ENCODE measurements around the gene CHRNE.

CHRNE gene
- total RNA-seq: 1.1 to 7.7 reads per million in 2 donors

DNA sequence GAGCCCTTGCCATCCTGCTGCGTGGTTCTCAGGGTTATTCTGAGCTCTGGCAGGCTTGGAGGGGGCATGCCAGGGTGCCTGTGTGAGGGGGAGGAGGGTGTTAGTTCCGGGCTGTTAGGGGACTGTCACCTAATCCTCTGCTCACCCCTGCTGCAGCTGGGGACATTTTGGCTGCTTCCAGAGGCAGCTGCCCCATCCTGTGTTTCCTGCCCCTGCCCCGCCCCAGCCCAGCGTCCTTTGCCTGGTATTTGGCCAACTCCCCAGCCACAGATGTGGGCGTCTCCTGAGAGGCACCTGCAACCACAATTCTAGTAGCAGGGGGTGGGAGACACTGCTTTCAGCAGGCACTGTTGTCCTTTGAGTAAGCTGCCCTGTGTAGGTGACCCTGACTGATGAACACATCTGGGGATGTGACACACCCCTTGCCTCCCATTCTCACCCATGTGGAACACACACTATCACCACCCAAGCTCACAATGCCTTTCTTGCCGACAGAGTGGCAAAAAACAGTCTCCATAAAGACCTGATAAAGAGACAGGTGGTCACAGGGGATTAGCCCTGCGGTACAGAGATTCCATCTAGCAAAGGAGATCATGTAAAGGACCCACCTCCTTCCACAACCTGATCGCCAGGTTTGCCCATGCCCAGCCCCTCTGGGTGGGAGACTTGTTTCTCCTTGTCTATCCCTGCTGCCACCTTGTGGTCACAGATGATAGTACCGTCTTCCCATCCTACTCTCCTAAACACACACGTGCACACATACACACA is at the start of gene CHRNE:
TSS of gene CHRNE (minus strand) at position 48 of the 768 bp plus-strand sequence. CDS start at position 13, 35 bp downstream.
- DNase-seq: peak; percentile 68

DNA sequence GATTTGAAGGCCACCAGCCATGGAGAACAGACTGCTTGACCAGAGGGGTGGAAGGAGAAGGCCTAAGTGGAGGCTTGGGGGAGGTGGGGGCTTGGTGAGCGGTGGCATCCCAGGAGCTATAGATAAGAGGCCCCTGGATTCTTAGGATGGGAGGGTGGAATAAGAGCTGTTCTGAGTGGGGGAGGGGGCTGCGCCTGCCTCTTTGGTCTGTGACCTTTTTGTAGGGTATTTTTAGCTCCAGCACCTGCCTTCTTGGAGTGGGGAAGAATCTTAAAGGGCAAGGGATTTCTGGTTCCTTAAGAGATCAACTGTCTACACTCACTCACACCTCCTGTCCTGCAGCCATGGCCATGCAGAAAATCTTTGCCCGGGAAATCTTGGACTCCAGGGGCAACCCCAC is 48.6 kb upstream of the CHRNE start:
- DNase-seq: no peak

DNA sequence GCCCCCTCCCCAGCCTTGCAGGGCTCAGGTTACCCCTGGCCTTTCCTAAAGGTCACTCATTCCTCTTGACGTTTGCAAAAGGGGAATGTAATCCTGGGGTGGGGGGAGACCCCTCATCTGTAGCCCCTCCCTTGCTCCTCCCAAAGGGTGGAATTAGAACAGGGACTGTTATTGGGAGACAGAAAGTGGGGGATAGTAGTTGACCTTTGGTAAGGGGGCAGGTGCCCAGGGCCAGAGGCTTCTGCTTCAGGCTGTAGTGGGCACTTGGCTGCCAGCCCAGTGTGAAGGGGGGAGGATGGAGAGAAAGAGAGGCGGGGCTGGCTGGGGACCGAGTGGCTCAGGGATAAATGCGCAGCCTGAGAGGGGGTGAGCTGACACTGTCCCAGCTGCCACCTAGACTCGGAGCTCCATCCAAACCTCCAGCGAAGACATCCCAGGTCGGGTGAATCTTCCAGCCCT is 47.9 kb upstream of the CHRNE start, which contains the start of gene ENO3:
TSS of gene ENO3 (plus strand) at position 374 of the 459 bp plus-strand sequence. CDS start 711 bp downstream, outside the sequence.
- no peak for DNase-seq

DNA sequence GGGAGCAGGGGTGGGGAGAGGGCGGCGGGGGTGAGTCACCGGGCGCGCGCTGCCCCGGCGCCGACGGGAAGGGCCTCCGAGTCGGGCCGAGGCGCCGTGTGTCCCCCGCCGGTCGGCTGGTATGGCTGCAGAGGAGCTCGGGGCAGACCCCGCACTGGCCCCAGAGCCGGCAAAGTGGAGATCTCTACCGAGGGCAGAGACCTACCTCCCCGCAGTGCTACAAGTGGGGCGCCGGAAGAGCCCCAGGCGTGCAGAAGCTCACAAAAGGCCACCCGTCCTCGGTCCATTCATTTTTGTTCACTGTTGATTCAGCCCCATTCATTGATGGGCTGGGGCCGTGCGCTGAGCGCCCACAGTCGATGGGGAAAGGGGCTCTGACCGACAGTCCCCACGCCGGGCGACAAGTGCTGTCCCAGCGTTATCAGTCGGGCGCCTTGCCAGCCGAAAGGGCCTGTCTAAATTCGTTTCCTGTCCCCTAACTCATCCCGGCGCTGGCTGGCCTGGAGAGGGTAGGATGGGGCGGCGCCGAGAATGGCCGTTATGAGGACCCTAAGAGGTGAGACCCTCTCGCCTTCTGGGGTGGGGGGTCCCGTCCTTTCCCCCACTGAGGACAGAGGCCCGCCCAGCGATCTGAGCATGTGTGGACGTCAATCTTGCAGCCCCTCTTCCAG is 47.3 kb upstream of the CHRNE start:
- DNase-seq: no peak

DNA sequence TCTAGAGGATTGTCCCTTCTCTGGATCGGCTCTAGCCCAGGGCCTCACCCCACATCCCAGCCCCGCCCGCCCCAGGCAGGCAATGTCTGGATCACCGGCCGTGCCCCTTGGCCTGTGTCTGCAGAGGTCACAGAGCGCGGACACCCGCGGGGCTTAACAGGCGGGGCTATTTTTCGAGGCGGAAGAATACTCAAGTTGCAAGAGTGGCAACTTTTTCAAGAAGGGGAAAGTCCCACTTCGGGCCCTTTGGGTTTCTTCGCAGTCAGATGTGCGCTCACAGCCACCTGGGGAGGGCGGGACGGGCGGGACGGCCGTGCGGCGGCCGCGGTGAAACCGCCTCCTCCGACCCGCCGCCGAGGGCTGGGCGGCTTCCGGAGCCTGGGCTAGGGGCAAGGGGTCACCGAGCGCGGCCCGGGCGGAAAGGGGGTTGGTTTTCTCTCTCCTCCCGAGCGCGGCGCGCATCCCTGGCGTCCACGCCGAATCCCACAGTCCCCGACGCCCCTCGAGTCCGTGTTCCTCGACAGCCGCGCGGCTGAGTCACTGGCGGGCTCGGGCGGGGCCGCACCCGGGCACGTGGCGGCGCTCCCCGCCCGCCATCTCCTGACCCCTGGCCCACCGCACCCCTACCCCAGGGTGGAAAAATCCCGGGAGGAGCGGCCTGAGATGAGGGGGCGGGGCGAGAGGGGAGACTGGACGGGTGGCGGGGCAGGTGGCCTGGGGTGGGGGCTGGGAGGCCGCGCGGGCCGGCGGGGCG is 46.6 kb upstream of the CHRNE start:
- peak; percentile 64 for DNase-seq

DNA sequence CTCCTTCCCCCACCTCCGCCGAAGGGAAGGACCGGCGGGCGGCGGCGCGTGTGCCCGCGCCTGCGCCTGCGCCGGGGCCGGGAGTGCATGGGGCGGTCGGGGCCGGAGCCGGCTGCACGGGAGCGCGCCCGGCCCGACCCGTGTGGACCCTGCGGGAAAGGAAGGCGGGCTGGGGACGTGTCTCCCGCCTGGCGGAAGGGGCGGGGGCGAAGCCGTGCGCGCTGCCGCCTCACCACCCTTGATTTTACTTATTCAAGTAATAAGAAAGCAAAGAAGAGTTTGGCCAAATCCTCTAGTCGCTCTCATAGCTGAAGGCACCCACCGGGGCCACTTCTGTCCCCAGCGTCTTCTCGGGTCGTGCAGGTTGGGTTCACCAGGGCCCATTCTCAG is 46.0 kb upstream of the CHRNE start:
- DNase-seq: peak; percentile 49

DNA sequence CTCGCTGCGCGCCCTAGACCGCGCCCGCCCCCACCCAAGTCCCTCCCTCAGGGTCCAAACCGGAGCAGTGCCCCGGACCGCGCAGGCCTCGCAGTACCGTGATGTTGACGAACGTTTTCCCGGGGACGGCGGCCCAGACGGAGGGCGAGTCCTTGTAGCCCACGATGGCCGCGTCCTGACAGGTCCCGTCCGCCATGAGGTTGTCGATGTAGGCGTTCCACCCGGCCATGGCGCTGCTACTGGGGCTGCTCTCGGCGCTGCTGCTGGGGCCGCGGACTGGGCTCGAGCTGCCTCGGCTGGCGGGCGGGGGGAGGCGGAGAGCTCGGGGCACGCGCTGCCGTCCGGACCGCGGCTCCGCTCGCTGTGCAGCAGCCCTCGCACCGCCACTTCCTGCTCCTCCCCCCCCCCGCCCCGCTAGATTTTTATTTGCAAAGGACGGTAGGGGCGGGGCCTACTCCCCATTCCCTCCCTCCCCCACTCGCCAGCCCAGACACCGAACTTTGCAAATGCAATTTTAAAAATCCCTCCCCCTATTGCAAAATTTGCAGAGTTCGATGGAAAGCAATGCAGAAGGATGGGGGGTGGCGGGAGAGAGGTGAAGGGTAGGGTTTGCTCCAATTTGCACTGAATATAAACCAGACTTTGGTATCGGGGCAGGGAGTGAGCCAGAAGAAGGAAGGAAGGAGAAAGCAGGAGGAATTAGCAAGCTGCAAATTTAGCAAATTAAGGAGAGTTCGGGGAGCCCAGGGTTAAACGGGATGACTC is 45.5 kb upstream of the CHRNE start, which contains the start of gene PFN1:
TSS of gene PFN1 (minus strand) at position 365 of the 765 bp plus-strand sequence. CDS start at position 229, 136 bp downstream.
- peak; percentile 82 for DNase-seq

DNA sequence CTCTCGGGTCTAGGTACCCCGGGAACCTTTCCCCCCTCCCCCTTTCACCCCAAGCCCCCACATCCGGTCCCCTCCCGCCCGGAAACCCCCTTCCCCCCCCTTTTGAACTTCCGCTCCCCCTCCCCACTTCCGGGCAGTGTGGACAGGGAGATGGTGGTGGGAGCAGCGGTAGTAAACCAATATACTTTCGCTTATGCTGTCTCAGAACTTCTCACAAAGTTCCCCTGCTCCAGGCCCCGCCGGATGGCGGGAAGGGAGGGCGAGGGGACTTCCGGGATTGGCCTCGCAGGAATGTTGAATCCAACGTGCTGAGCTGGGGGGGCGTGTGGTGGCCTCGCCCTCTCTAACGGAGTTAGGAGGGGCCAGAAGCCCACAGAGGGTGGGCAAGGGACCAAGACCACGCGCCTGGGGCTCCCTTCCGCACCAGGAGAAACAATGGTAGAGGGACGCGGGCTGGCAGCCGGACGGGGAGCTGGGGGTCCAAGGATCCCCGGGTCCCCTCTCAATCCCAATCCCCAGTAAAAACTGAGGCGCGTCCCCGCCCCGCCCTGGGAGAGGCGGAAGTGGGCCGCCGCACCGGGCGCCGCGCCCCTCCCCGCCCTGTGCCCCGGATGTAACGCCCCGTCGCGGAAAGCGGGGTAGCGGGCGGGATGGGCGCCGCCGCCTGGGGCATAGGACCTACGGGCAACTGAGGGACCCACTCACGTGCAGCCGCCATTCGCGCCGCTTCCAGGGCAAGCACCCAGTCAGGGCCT is 44.7 kb upstream of the CHRNE start:
- DNase-seq: peak; percentile 59

DNA sequence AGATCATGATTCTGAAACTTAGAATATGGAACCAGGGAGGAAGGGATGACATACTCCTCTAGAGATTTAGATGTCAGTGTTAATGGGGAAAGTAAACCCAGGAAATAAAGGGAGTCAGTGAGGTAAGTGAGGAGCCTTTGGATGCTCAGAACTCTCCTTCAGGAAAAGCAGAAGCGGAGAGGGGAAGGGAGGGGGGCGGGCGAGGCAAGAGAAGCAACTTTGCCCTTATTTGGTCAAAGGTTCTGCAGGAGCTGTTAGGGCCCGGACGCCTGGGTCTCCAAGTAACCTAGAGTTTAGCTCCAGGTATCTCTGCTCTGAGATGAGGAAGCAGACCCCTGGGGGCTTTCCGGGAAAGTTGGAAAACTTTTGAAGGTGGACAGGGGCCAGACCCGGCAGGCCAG is 44.1 kb upstream of the CHRNE start:
- DNase-seq: no peak

DNA sequence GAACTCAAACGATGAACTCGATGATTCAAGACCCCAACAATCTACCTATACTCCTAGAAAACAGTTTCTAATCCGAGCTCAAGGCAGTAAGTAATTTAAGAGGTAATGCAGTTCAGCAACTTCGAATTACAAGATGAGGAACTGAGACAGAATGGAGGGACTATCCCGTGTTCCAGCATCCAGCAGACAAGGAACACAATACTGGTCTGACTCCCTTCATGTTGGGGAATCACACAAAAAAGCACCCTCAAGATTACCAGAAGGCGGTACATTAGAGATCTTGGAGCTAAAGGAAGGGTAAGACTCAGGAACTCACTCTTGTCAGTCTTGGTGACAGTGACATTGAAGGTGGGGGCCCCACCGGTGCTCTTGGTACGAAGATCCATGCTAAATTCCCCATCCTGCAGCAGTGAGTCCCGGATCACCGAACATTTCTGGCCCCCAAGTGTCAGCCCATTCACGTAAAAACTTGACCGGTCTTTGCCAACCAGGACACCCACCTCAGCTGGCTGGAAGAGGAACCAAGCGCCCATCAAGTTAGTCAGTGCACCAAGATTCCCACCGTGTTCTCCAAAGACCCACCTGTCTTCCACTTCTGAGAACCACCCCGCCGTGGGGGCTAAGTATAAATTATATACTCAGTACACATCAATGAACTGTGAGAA is 43.5 kb upstream of the CHRNE start:
- DNase-seq: no peak

DNA sequence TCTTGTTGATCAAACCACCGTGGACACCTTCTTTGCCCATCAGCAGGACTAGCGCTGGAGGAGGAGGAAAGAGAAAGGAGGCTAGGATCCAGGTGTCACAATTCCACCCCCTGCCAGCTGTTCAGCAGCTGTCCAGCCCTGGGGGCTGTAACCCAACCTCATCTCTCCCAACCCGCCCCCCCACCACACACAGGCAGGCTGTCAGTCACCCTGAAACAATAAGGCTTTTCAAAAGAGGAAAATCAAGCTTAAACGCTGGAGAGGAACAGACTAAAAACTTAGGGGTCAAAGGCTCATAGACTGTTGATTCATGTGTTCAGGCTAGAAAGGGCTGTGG is 43.0 kb upstream of the CHRNE start:
- DNase-seq: no peak

DNA sequence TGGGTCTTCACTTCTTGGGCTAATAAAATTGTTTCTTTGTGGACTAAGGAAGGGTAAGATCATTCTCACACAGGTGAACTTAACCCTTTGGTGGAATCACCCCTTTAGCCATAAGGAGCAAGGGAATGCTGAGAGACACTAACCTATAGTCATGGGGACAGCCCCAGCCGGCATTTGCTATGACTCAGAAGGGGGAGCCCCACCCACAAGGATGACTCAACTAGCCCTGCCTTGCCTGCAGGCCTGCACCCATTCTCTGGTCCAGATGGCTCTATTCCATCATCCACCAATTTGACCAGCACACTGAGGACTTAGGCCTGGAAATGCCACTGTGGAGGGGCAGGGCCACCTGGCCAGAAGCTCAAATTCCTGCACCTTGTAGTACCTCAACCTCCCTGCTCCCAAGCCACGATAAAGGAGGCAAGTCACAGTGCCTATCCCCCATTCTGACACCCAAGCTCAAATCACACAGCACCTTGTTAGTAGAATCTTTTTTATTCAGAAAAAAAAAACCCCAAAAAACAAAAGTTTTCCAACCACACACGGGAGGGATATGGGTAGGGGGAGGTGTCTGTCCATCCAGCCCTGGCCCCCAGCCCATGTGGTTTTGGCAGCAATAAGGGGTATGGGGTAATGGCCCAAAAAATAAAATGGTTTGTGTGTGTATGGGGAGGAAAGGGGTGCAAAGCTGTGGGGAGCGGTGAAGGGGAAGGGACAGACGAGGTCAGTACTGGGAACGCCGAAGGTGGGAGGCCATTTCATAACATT is 42.5 kb upstream of the CHRNE start:
- DNase-seq: peak; percentile 64

DNA sequence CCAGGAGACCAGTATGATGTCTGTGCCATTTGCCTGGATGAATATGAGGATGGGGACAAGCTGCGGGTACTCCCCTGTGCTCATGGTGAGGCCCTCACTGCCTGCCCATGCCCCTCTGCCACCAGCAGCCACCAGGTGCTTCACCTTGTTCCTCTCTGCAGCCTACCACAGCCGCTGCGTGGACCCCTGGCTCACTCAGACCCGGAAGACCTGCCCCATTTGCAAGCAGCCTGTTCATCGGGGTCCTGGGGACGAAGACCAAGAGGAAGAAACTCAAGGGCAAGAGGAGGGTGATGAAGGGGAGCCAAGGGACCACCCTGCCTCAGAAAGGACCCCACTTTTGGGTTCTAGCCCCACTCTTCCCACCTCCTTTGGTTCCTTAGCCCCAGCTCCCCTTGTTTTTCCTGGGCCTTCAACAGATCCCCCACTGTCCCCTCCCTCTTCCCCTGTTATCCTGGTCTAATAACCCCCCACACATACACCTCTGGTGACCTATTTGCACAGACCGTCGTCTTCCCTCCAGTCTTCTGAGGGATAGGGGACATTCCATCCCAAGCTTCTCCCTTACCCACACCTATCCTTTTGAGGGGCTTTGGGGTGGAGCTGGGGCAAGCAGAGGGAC is 41.8 kb upstream of the CHRNE start:
- DNase-seq: no peak

DNA sequence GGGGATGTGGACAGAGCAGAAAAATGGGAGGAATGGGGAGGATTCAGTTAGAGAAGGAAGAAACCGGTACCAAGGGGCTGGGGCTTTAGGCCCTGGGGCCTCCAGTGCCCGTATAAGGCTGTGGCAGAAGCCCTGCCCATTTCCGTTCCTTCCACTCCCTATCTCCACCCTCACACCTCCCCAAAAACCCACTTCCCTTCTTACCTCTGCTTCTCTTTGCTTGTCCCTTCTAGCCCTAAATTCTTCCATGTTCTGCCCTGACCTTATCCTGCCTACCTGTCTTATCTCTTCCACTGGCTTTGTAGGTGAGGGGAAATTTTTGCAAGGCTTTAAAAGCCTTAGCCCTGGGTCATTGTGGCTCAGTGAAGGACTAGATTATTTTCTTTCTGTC is 41.3 kb upstream of the CHRNE start:
- peak; percentile 31 for DNase-seq

DNA sequence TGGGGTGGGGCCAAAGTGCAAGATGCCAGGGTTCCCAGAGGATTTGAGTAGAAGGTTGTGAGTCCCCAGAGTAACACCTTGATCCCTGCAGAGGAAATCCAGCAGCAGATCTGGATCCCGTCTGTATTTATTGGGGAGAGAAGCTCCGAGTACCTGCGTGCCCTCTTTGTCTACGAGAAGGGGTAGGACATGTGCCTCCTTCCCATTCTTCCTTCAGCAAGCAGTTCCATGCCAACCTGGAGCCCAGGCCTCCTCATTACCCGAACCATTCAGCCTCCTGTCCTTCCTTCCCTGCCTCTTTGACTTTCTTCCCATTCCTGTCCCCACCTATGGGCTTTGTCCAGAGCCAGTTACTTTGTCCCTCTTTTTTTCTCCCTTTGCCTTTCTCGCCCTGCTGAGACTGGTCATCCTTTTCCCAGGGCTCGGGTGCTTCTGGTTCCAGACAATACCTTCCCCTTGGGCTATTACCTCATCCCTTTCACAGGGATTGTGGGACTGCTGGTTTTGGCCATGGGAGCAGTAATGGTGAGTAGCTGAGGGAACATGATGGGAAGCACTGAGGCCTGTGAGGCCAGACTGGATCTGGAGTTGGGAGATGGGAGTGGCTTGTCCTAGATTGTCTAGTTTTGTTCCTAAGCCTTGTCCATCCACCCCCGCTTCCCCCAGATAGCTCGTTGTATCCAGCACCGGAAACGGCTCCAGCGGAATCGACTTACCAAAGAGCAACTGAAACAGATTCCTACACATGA is 40.0 kb upstream of the CHRNE start:
- no peak for DNase-seq

DNA sequence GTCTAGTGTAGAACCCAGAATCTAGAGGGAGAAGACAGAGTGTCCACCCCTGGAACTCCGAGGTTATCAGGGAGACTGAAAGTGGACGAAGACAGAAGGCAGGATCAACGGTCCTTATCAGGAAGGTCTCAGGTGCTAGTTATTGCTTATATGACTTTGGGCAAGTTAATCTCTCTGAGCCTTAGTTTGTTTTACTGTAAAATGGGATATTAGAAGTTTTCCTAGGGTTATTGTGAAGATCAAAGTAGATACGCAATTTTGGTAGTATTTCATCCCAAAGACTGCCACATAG is 38.4 kb upstream of the CHRNE start:
- no peak for DNase-seq

DNA sequence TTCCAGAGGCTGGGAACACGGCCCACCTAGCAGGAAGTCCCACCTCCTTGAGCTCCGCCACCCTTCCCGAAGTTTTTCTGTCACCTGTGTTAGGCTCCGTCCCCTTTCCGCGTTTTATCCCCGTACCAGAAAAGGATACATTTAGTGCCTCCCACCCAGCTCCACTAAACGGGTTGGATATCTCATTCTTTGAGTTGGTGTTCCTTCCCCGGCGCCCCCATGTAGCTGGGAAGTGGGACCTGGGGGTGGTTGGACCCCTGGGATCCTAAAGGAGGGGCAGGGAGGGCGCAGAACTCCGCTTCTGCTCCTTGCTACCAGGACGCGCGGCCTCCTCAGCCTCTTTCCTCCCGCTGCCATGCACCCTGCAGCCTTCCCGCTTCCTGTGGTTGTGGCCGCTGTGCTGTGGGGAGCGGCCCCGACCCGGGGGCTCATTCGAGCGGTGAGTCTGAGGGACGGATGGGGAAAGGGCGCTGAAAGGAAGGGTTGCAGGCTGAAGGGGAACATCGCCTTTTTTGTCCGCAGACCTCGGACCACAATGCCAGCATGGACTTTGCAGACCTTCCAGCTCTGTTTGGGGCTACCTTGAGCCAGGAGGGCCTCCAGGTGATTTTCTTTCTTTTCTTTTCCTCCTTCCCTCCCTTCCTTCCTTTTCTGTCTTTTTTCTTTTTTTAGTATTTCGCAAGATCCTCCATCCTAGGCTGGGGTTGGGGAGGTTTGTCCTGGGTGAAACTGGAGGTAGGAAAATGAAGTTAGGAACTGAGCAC is 37.8 kb upstream of the CHRNE start:
- DNase-seq: peak; percentile 36

DNA sequence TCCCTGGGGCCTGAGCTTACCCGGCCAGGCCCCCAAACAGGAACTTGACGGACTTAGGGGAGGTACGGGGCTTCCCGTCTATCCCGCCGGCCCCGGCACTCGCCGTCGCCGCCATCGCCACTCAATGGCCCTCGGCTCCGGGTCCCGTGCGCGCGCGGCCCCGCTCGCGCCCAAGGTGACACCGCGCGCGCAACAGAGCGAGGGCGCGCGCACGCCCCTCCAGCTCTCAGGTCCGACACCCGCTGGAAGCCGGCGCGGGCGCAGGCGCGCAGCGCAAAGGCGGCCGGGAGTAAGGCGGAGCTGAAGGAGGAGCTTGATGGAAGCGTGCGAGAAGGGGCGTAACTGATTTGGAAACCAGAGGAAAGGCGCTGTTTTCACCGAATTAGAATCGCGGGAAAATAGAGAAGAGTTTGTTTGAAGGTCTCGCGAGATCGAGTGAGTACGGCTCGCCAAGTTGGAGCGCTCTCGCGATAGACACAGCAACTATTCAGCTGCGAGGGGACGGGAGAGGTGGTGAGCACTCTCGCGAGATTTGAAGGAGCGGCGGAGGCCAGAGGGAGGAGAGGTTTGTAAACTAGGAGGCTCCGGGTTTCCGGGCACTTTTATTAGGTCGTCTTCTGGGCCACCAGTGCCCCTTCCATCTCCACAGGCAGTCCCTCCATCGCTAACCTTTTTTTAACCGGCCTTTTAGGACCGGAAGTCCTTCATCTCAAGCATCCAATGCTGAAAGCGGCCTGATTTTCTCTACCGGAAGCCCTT is 37.1 kb upstream of the CHRNE start, which contains the start of the genes RNF167 and SLC25A11:
TSS of gene RNF167 (plus strand) at position 473 of the 759 bp plus-strand sequence. CDS start 642 bp downstream, outside the sequence.
TSS of gene SLC25A11 (minus strand) at position 251 of the 759 bp plus-strand sequence. CDS start at position 115, 136 bp downstream.
- peak; percentile 87 for DNase-seq

All from T-helper 9 cell (primary cell).